Spleen (tissue), 7 donors: ENCODE results near the gene PTPRO.

Experiments used
- CTCF ChIP-seq, 11 experiments: fragments of 200-600 bp in 7 of 11; fragments of 450-650 bp in 4 of 11; sonication (generic) in 4 of 11; IDR thresholded peaks in 8 of 11; conservative IDR thresholded peaks in 3 of 11; 1 replicate in 7 of 11; 2 replicates in 4 of 11; pipeline versions ENCODE4 v1.4.0 to v1.8.0; 2016 to 2021; ENCODE audit warnings: antibody characterized with exemption in 11 of 11, inconsistent platforms in 4 of 11, mild to moderate bottlenecking in 1 of 11
- POLR2A ChIP-seq, 3 donors: fragments of 450-650 bp; IDR thresholded peaks; one replicate each; pipeline ENCODE4 v1.5.1; 2017; ENCODE audit warnings: antibody characterized with exemption in 3 of 3, mild to moderate bottlenecking in 1 of 3
- donor health status: DM: no; HTN: no; CAD: no; lungs with moderate emphysema.
- donor health status: DM: no; HTN: no; CAD: no.
- donor health status: DM: no; HTN: no; CAD: no.

DNA sequence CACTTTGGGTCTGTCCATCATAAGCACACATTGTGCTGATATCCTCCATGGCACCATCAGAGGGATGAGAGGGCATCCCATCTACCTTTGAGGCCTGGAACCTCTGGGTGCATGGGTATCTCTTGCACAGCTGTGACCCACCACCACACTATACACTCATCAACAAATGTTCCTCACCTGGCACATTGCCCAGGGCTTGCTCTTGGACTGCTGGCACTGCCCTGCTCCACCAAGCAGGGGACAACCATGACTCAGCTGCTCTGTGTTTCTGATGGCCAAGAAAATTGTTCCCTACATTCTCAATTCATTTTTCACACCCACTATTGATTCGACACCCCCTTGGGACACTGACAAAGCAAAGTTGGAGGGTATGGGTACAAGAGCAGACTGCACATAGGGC, 155.5 kb downstream of the PTPRO start:
- TF ChIP-seq POLR2A (IDR thresholded peaks at IDR 0.05): no peak
- no peak for TF ChIP-seq CTCF (IDR thresholded peaks at IDR 0.05 in 8 of 11, conservative IDR thresholded peaks at IDR 0.05 in 3 of 11)
